Esophagus muscularis mucosa (tissue), 3 donors: ENCODE results near the gene ZNF445.

Experiments
- POLR2A ChIP-seq: fragments of 450-650 bp; IDR thresholded peaks from one replicate; pipeline ENCODE4 v1.6.1; 2017; ENCODE audit warnings: antibody characterized with exemption, moderate library complexity, mild to moderate bottlenecking, low read depth
- POLR2AphosphoS5 ChIP-seq, 2 donors: sonication (generic); formaldehyde crosslinking; IDR thresholded peaks; one replicate each; pipeline ENCODE4 v1.6.1; 2017; ENCODE audit warnings: antibody characterized with exemption in 2 of 2
- TF ChIP-seq, protein P1 (sequence below), 3 experiments: fragments of 200-600 bp in 2 of 3; fragments of 450-650 bp in 1 of 3; sonication (generic) in 2 of 3; IDR thresholded peaks; one replicate each; pipeline ENCODE4 v1.5.1; 2017 to 2019; ENCODE audit warnings: antibody characterized with exemption in 3 of 3, mild to moderate bottlenecking in 2 of 3, moderate library complexity in 1 of 3

DNA sequence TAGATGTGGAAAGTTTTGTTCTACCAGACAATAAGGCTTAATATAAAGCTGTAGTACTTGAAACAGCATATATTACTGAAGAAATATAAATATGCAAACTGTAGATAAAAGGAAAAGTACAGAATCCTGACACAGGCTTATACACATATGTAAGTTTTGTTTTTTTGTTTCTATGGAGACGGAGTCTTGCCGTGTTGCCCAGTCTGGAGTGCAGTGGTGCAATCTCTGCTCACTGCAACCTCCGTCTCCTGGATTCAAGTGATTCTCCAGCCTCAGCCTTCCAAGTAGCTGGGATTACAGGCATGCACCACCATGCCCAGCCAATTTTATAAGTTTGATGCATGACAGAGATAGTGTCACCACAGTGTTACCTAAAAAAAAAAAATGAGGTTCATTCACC lies 29.1 kb upstream of the ZNF445 start:
- TF ChIP-seq POLR2AphosphoS5 (IDR thresholded peaks at IDR 0.05) (no peak), POLR2A (no peak)
- TF ChIP-seq, protein P1, sequence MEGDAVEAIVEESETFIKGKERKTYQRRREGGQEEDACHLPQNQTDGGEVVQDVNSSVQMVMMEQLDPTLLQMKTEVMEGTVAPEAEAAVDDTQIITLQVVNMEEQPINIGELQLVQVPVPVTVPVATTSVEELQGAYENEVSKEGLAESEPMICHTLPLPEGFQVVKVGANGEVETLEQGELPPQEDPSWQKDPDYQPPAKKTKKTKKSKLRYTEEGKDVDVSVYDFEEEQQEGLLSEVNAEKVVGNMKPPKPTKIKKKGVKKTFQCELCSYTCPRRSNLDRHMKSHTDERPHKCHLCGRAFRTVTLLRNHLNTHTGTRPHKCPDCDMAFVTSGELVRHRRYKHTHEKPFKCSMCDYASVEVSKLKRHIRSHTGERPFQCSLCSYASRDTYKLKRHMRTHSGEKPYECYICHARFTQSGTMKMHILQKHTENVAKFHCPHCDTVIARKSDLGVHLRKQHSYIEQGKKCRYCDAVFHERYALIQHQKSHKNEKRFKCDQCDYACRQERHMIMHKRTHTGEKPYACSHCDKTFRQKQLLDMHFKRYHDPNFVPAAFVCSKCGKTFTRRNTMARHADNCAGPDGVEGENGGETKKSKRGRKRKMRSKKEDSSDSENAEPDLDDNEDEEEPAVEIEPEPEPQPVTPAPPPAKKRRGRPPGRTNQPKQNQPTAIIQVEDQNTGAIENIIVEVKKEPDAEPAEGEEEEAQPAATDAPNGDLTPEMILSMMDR (IDR thresholded peaks at IDR 0.05) = no peak
